Activated naive CD4-positive, alpha-beta T cell treated with Interleukin-2 at 50 U/mL for 16 hours (primary cell): ENCODE measurements around the gene UST.
"Not testable (repeated sequence)": the region's sequence is repeated elsewhere in the genome, so short reads cannot be mapped to it uniquely, and the experiment has no call there.

Source experiments
- DNase-seq: peaks from one replicate; pipeline ENCODE4 v3.0.0-alpha.2; 2020

The UST gene

DNA sequence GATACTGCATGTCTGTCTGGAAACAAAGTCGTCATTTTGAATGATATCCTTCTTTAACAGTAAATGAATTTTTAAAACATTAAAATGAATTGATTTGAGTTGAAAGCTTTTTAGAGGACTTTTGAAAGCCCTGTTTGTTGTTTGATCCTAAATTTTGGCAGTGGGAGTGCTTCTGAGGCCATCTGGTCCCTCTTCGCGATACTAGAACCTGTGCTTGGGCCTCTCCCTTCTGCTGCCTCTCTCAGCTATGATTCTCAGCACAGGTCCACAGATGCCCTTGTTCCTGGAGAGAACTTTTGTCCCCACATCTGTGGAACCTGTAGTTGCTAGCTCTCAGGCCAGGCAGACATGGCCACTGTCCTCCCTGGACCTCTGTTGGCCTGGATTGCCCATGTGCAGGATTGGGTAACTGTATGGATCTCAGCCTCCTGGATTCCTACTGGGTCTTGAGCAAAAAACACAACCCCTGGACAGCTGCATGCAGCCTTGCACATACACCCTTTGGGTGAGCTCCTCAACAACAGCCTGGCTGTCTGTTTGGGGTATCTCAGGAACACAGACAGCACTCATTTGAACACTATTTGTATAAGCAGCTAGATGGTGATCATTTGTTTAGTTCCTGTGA, 21.9 kb downstream of the UST start:
- no peak for DNase-seq

DNA sequence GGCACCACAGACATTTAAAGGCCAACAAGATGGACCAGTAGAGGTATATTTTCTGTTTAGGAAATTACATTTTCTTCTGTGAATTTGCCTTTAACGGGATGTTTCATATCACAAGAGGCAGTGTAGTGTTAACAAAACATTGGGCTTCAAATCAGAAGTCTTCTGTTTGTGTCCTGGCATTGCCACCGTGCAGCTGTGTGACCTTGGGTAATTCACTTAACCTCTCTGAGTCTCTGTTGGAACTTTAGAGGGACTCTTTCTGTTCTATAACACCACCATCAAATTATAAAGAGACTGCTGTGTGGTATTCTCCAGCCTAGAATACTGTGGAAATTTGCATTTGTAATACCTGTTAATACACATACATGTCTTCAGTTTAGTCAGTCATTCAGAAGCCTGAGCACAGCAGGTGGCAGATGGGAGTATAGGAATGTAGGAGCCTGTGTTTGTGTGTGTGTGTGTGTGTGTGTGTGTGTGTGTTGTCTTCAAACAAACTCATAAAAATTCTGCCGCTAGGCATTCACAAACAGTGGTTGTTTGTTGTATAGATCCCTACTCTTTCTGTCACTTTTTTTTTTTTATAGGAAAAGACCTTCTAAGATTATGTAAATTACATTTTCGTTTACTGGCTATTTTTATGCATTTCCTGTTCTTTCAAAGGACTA, 22.6 kb downstream of the UST start:
- no peak for DNase-seq

DNA sequence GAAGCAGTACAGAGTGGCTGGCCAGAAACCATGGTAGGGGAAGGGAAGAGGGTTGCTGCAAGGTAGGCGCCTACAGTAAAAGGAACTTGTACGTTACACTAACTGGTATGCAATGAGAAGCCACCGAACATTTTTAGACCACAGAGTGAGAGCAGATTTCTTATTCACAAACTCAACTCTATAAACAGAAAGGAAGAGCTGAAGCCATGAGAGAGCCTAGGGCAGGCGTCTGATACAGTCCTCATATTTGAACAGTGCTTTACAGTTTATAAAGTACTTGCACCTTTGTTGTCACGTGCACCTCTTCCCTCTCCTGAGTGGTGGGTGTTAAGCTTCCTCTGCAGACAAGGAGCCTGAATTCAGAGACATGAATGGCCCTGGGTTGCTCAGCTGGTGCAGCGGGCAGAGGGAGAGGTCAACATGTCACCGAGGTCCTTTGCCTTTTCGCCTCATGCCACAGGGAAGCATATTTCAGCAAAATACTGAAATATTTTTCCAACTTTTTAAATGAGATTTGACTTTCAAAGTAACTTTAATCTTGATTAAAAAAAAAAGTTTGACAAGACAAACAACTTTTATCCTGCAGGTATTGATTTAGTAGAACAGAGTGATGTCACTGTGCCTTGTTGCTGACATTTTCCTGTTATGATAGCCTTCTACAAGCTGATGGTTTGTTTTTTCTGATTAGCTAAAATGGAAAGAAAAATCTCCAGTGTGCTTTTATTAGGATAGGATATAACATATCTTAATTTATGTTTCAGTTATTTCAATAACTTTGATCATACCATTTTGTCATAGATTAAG, 23.8 kb downstream of the UST start:
- DNase-seq = no peak

DNA sequence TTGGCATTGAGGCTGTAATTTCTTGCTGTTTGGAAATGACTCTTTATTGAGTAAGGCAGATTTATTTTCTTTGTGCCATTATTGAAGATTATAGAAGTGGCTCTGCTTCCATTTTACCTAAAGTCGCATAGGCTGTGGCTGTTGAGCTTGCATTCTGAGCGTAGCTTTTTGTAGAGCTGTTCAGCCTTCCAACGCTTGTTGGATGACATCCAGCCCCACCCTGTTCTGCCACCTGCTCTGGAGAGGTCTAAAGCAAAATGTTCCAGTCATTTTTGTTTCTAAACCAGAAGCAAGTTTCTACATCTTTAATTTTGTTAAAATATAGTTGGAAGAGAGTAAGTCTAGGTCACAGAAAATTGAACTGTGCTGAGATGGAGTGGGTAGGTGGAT, 24.4 kb downstream of the UST start:
- DNase-seq = no peak

DNA sequence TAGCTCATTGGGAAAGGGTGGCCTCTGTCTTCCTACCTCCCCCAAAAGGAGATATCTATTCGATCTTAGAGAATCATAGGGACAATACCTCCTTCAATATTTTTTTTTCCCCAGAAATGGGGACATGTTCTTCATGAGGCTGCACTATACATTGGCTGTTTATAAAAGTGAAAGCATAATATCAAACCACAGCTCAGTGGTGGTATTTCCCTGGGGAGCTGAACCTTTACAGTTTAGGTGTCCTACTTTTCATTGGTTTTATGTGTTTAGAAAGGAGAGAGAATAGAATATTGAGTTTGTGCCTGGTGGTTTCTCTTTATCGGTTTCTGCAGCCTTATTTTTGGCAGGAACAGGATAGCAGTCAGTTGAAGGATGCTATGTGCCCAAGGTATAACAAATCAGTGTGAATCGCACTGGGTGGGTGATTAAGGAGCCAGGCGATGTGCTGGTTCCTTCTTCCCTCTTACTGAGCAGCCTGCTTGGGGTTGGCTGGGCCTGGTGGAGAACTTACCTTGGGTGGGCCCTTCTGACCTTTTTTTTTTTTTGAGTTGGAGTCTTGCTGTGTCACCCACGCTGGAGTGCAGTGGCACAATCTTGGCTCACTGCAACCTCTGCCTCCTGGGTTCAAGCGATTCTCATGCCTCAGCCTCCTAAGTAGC, 25.2 kb downstream of the UST start:
- no peak for DNase-seq

DNA sequence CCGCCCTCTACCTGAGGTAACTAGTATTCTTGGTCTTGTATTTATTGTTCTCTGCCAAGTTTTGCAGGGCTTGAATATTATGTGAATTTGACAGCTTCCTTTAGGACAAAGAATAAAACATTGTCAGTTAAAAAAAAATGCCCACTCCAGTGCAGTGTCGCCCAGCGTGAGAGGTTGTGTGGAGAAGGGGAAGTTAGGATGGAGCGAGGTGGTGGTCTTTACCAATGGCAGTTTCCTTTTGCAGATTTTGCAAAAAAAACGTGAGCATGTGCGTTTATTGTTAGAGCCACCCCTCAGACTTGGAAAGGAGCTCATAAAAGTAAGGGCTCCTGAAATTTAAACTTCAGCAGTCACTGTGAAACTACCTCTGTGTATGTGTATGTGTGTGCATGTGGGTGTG, 28.3 kb downstream of the UST start:
- DNase-seq = no peak

DNA sequence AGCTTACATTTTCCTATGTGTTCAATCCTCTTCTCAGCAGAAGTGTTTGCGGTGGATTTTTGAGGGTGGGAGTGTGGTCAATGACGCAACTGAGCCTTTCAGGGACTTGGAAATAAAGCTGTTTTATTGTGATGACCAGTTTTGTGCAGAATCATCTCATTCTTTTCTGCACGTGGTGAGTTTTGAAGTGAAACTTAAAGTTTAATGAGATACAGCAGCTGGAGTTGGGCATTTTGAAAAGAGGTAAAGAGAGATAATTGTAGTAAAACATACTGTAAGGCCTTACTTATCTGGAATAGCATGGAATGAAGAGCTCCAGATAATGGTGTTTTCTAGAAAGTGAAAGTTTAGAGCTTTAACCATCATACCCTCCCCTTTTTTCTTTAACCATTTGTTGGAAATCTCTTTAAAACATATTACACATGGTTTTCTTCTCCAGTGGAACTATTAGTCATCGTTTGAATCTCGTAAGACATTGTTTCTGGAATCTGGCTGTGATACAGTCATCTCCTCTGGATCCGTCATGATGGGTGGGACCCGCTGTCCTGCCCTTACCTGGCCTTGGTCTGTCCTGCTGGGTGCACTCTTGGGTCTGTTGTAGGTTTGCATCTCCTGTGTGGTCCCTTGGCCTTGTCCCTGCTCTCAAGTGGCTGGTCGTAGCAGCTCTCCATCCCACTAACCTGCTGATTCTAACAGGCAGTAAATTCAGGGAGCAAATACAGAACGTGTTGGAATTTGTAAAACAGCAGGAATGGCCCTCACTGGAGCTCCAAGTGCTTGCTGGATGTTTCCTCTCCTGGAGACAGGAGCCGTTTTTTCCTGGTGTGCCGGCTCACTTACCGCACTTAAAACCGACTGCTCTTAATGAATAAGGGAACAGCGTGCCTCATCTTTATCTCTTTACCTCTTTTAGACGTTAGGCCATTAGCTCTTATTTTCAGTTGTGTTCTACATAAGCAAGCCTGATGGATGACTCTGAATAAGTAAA, 29.8 kb downstream of the UST start:
- DNase-seq = no peak

DNA sequence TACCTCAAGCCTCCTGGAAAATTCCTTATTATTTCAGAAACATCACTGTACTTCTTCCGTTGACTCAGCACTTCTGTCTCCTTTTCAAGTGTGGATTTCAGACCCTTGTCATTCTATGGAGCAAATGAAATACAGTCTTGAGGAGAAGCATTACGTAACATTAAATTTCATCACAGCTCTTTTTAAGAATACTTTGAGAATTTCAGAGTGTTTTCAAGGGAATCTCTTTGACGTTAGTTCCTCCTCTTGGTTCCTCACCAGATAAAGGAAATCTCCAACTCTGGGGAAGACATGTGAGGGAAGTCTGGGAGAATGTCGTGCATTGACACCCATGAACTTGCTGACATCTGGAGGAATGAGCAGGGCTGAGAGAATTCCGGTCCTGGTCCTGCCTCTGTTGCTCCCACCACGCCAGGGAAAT, 32.3 kb downstream of the UST start:
- no peak for DNase-seq

DNA sequence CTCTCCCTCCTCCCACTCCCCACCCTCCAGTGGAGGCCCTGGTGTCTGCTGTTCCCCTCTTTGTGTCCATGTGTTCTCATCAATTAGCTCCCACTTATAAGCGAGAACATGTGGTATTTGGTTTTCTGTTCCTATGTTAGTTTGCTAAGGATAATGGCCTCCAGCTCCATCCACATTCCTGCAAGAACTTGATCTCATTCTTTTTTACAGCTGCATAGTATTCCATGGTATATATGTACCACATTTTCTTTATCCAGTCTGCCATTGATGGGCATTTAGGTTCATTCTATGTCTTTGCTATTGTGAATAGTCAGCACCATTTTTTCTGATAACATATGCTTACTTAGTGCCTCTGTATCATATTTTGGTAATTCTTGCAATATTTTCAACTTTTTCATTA, 33.6 kb downstream of the UST start:
- DNase-seq = not testable (repeated sequence)

DNA sequence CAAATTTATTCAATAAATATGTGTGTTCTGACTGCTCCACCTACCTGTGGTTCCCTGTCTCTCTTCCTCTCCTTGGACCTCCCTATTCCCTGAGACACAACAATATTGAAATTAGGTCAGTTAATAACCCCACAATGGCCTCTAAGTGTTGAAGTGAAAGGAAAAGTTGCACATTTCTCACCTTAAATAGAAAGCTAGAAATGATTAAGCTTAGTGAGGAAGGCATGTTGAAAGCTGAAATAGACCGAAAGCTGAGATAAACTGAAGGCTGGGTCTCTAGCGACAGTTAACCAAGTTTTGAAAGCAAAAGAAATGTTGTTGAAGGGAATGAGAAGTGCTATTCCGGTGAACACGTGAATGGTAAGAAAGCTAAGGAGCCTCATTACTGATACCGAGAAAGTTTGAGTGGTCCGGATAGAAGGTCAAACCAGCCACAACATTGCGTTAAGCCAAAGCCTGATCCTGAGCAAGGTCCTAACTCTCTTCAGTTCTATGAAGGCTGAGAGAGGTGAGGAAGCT, 34.1 kb downstream of the UST start:
- DNase-seq = no peak

DNA sequence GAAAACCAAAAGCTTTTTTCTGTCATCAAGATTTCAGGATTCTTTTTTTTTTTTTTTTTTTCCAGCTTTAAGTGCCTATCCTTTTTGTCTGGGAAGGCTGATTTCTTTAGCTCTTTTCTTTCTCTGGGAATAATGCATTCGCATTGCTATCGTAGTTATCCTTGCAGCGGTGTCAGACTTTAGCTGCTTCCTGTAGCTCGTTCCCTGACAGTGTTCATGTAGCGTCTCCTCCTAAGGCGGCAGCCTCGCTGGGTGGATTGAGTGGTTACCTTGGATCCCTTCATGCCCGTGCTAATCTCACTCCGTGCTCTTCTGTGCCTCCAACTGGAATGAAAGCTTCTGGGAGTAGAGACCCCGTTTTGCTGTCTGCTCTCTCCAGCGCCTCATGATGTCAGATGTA, 43.1 kb downstream of the UST start:
- DNase-seq = no peak

DNA sequence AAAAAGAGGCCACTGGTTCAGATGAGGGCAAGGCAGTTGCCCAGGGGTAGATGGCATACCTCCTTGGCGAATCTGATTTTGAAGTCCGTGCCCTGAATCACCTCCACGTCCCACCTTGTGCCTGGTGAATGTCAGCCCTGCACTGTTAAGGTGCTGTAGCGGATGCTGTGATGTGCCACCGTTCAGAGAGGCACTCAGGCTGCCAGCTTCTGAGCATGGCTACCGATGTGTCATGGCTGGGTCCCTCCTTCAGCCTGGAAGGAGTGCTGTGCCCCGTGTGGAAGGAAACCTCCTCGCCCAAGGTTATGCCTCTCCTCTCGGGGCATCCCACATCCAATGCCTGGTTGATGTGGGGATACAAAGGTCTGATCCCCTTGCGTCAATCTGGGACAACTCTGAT, 43.6 kb downstream of the UST start:
- DNase-seq = no peak

DNA sequence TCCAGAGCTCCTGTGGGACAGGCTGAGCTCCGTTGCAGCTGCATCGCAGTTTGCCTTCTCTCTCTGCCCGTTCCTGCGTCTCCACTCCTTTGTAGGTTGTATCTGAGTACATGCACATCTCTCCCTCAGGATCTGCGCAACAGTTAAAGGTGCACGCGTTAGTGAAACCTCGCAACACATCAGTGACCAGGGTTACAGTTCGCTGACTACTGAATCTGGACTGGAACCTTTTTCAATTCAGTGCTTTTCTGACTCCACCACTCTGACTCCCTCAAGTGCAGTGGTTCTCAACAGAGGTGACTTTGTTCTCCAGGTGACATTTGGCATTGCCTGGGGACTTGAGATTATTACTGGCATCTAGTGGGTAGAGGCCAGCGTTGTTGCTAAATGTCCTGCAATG, 44.0 kb downstream of the UST start:
- DNase-seq = no peak

DNA sequence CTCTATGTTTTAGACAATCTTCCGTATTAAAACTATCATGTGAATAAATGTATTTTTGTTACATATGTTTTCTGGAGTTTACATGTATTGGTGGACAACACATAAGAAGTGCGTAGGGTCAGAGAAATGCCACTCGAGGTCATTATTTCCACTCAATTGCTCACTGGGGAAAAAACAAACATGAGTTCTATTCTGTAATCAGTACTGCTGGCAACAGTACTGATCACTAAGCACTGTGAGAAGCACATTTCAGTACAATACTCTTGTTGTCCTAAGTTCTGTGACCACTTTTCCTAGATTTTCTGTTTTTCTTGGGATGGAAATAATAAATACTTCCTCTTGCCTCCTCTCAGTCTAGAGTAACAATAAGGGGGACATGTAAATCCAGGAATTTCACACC, 44.5 kb downstream of the UST start:
- no peak for DNase-seq

DNA sequence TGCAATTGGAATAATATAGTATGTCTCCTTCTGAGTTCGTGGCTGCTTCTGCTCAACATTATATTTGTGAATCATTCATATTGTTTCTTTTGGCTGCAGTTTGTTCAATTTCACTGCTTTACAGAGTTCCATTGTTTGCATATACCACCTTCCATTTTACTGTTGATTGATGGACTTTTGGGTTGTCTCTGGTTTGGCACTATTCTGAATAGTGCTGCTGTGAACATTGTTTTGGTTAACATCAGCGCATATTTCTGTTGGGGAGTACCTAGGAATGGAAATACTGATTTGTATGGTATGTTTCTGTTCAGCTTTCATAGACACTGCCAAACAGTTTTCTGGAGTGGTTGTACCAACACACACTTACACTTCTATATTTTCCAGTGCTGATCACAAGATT, 46.9 kb downstream of the UST start:
- DNase-seq = no peak

DNA sequence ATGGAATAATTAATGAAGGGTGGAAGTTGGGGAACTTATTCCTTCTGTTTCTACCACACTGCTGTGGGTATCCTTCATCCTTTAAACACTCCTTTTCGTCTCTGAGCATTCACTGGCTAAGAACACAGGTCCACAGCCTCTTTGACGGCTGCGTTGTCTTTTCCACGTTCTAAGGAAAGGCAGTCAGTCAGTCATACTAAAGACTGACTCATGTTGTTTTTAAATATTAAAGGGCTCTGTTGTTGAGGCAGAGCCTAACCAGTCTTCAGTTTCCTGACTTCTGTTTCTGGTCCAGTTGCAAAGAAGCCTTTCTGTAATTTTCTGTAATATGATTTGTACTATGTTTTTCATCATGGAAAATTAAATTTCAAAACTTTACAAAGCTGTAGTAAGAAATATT, 48.0 kb downstream of the UST start:
- DNase-seq = no peak

DNA sequence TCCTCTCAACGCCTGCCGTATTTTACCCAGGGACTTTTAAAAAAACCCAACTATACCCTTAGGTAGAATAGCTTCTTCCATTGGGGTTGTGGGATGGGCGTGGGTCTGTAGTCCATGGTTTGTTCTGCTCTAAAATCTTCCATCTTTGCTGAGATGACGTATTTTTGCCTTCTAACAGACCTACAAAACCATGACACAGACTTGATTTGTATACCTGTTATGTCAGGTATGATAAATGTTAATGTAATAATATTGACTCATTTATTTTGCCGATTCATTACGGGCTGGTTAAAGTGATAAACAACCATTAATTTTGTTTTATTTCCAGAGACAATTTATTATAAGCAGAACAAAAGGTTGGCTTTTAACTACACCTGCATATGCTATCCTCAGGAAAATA, 48.7 kb downstream of the UST start:
- no peak for DNase-seq

DNA sequence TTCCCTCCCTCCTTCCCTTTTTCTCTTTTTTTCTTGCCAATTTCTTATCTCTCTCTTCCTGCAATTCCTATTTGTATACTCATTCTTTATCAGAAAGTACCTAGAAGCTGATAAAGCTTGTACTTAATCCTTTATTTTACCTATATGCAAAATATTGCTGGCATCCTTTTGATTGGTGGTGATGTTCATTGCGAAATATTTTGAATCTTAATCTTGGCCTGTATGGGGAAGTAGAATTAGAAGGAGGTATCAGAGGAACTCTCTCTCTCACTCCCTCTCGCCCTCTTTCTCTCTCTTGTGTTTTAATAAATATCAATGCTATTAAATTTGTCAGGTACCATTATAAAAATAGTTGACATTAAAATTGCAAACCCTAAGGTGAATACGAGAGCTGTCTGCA, 52.8 kb downstream of the UST start:
- no peak for DNase-seq

DNA sequence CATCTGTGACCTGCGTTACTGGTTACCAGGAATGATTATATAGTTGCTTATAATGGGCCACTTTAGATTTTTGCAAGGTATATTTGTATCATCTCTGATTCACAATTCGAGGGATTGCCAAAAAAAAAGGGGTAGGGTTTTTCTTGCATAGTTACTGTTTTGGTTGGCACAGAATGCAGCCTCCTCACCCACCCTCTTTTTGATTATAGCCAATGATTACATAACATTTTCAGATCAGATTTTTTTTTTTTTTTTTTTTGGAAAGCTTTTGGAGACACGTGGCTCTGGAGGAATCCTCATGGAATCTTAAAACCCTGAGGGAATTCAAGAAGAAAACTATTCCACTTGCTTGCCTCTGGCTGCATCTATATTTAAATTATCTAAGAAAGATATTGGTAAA, 53.7 kb downstream of the UST start:
- DNase-seq = no peak

DNA sequence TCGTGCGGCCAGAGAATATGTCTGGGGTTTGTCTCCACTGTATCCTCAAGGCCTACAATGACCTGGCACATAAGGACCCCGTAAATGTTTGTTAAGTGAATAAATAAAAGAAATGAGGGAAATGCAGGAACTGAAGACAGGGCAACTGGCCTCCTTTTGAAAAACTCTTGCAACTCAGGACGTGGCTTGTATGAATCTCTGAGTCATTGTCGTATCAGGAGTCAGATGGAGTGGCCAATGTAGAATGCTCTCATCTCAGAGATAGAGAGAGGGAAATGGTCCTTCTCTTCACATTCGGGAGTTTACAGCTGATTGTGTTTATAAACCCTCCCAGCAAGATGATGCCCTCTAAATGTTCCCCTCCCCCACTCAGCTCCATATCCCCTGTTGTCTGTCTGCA, 57.1 kb downstream of the UST start:
- DNase-seq = no peak

DNA sequence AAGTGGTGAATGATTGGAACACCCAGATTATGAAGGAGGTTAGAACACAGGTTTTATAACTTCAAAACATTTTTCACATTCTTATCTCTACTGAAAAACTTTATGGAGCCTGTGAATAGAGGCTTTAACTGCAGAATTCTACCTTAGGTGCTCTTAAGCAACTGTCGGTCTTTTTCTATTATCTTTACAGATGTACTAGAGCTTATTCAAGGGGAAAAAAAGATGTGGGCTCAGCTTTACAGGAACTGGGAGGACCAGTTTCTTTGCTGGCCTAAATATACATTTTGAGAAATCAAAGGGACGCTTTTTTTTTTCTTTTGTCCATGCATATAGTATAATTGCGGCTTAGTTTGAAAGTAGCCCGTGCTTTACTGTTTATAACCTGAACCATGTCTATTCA, 58.9 kb downstream of the UST start:
- DNase-seq = no peak

DNA sequence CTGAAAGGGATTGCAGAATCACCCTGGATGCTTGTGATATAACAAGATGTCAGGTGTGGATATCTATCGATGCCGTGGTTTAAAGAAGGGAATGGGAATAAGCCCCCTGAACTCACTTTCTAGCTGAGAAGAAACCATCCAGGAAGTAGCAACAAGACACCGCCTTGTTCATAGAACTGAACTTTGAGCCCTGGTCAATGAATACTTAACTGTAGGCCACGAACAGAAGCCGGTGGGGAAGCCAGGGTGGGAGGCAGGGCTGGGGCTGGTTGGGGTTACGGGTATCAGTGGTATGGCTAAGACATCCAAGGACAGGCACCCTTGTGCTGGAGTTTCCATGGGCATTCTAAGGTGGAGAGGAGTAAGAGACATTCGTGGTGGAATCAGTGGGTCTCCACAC, 61.0 kb downstream of the UST start:
- DNase-seq = no peak
